Superior temporal gyrus (tissue), 1 donor: ENCODE results near the gene PACSIN2.
"Not testable (repeated sequence)": the region's sequence is repeated elsewhere in the genome, so short reads cannot be mapped to it uniquely, and the experiment has no call there.

Experiments used
- DNase-seq: peaks from one replicate; pipeline ENCODE4 v3.0.0-alpha.2; 2016; ENCODE audit errors: extremely low spot score

Gene PACSIN2

DNA sequence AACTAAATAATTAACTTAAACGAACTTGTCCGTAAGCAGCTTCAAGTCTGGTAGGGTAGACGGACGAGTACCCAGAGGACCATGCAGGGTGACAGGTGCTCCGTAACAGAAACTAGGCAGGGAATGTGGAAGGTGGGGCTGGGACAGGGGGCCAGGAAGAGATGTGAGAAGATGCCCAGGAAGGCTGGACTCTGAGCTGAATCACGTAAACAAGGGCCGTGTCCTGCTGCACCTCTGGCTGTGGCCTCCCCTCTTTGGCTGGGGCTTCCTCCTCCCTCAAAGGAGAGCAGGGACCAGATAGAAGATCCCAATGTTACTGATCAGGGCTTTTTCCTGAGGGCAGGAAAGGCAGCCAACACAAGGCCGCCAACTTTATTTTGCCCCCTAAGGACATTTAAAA, 47.9 kb downstream of the PACSIN2 start:
- no peak for DNase-seq

DNA sequence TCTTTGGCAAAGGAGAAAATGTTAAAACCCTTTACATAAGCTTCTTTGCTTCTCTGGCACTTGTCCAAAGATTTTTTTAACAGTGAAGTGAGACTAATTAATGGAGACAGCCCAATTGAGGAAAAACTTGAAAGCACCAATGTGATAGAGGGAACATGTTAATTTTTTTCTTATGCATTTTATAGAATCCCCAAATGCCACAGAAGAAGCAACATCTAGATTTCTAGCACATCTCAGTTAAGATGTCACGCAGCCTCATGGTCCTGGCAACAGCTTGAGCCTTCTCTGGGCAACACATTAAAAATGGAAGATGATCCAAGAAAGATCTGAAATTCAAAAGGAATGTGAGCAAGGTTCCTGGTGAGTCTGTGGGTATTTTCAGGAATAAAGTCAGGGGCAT, 48.5 kb downstream of the PACSIN2 start:
- peak; percentile 18 for DNase-seq

DNA sequence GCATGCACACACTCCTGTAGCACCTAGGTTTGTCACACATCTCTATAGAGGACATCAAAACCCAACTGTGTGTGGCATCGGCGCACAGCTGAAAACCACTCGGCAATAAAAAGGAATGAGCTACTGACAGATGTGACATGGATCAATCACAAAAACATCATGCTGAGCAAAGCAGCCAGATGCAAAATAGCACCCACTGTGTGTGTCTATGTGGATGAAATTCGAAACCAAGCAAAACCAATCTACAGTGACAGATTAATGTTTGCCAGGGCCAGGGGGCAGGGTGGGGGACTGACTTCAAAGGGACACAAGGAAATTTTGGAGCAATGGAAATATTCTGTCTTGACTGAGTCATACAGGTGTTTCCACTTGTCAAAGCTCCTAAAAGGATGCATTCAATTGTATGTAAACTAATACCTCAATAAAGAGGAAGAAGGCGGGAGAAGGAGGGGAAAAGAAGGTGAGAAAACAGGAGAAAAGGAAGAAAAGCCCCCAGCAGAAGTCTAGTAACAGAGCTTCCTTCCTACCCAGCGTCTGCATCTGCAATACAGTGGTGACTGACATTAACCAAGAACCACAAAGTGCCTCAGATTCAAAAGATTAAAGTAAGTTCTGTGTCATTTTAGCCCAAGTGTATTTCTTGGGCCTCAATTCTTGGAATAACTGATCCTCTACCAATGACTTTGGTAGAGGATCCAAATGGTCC, 49.8 kb downstream of the PACSIN2 start:
- no peak for DNase-seq

DNA sequence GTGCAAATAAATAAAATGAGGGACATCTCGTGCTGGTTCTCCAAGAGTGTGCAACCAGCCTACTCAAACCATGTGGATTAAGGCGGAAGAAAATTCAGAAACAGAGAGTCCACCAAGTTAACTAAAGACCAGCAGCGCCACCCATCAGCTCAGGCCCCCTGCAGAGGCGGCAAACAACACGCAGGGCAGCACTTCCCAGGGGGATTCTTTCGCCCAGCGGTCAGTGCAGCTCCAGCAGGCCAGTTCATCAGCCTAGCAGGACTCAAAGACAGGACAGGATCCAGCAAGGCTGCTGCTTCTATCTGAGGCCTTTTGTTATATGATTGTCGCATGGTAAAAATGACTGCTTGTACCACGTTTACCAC, 51.7 kb downstream of the PACSIN2 start:
- no peak for DNase-seq

DNA sequence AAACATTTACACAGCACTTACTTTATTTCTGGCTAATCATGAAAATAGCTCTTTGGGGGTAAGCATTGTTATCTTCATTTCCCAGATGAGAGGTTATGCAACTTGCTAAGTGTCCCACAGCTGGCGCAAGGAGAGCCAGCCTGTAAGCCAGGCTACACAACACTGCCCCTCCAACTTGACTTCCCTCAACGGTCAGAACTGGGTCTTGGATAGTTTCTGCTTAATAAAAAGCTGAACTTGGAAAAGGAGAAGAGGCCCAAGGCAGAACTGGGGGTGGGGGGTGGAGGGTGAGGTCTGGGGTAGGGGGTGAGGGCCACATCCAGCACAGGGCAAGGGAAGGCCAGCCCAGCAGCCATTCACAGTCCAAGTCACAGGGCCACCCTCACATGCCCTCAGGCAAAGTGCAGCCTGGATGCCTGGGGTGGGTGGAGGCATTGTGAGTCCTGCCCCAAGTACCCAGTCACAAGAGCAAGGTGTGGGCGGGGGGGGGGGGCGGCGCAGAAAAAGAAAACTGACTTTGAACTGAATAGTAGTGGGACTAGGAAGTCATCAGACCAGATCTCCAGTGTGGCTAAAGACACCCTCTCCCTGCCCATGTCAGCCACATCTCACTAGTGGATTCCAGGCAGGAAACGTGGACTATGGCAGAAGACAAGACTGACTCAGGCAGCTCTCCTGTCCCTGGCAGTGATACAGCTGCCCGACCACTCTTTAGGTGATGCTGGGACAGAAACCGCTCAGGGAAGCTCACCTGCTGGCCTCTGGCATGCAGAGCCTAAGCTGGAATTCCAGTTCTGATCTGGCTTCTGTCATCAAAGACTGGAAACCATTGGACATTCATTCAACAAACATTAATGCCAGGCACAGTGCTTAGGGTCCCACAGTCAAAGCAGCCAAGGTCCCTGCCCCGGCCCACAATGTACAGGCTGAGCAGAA, 52.4 kb downstream of the PACSIN2 start:
- no peak for DNase-seq

DNA sequence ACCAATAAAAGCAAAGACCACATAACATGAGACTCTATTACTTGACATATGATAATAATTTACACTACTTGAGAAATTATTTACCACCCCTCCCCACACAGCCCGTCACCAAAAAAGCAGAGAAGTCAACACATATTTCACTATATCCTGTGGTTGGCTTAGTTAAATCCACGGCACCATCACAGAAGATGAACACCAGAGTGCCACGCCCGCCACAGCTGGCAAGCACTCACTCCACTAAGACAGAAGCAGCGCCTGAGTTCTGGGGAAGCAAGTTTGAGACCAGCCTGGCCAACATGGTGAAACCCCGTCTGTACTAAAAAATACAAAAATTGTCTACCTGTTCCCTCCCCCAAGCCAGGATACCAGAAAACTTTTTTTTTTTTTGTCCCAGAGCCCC, 53.1 kb downstream of the PACSIN2 start:
- no peak for DNase-seq

DNA sequence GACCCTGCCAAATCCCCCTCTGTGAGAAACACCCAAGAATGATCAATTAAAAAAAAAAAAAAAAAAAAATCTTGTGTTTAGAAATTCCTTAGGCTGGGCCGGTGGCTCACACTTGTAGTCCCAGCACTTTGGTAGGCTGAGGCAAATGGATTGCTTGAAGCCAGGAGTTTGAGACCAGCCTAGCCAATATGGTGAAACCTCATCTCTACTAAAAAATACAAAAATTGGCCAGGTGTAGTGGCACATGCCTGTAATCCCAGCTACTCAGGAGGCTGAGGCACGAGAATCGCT, 53.6 kb downstream of the PACSIN2 start:
- DNase-seq: not testable (repeated sequence)

DNA sequence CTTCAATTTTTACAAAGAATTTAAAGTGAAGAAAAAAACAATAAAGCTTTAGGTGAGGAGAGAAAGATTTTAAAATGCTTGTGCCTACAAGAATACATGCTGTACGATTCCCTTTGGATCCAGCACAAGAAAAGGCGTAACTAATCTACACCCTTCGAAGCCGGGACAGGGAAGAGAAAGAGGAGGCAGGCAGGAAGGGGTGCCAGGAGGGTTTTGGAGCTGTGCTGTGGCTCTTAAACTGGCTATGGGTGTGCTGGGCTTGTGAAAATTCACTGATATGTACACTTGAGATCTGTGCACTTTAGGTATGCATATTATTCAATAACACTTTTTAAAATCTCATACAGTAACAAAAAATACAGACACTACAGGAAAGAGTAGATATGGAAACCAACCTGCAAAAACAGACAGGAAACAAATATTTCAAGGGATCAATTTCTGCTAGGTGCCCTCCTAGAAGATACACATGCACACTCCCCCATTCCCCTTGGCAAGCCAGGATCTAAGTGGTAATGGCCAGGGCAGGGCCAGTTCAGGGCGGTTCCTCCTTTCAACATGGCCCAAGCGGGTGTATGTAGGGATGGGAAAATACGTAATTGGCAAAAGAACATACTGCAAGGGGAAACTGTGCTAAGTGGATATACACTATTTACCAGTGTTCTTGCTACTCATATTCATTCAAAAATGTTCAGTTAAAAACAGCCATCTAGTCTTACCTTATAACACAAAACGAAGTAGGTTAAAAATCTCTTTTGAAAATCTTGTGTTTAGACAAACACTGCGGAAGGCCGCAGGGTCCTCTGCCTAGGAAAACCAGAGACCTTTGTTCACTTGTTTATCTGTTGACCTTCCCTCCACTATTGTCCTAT, 54.2 kb downstream of the PACSIN2 start:
- no peak for DNase-seq

DNA sequence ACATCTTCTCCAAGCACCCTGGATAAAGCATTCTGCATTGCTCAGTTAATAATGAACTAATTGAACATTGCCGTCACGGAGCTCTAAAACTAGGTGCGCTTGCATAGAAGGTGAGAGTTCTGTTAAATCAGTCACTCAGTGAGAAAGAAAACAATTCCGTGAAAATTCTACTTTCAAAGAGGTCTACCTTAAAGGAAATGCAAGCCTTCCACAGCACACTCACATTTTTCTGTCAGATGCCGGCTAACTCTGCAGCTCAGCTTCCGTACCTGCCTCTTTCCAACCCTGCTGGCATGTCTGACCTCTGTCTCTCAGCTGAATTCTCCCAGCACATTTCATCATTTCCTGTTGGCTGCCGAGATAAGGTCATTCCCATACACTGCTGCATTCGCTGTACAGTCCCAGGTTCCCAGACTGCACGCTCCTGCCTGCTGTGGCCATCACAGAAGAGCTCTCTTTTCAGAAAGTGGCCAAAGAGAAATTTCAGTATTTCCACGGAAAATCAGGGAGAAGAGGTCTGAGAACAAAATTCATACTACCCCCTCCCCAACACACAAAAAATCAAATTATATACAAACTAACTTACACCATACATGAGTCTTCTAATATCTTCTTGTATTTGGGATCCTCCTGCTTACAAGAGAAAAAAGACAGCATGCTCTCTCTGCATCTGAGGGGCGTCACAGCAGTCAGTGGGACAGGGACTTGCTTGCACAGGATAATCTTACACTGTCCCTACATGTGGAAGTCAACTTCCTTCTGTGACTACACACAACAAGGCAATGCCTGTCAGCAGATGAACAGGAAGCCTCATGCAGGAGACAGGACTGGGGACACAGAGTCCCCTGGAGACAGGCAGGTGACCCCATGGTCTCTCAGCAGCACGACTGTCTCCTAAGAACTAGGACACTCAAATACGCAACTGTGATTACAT, 55.1 kb downstream of the PACSIN2 start:
- no peak for DNase-seq

DNA sequence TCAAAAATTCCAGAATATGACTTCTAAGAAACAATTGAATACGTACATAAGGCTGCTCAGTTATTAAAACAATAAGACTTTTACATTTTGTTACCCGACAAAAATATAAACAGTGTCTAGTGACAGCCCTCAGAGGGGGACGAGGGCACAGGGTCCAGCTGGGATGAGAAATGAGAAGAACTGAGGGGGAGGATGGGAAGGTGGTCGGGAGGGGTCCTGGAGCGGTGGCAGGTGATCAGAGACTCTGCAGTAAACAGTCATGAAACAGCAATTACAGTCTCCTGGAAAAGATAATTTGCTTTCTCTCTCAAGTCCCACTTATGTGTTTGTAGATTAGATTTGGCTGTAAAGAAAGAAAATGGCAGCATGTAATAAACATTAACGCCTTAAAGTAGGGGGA, 56.0 kb downstream of the PACSIN2 start:
- DNase-seq: no peak

DNA sequence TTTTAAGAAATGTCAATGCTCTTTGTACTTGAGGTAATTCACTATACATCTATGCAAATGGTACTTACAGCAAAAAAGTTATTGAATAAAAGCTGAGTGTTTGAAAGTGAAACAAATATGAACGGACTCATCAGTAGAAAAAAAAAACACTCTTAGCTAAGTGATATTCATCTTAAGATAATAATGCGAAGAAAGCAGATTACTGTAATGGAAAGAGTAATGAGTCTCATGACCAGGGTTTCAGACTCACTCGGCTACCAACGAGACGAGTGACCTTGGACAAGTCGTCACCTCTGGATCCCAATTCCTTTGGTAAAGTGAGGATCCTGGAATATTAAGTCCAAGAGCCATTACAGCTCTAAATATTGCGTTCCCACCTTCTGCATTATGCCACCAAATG, 57.0 kb downstream of the PACSIN2 start:
- DNase-seq: no peak

DNA sequence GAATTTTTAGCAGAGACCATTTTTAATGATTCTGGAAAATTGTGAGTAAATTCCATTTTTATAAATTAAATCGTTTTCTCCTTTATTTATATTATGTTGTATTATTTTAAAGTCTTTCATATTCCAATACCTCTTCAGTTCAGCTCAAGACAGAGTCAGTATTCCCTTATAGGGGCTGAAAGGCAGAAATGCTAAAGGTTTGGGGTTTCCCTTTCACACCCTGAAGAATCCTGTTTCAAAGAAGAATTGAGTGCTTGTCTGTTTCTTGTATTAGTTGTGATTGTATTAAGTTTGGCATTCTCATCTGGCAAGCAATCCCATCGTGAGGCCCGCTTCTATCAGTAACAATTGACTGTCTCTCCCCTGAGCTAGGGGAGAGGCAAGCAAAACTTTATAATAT, 57.4 kb downstream of the PACSIN2 start:
- DNase-seq: no peak

DNA sequence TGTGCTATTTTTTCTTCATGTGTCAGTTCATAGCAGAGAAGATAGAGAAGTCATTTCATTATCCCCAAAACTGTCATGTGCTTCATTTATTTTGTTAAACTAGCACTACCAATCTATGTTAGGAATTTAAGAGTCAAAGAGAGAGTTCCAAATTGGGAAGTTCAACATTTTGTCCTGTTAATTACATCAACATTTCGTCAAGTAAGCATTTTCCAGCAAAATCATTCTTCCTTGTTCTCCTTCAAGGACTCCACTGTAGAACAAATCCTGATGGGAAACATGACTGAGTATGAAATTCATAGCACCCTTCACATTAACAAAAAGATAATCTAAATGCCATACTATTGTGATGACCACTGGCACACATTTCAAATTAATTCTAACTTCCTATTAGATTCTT, 59.1 kb downstream of the PACSIN2 start:
- no peak for DNase-seq

DNA sequence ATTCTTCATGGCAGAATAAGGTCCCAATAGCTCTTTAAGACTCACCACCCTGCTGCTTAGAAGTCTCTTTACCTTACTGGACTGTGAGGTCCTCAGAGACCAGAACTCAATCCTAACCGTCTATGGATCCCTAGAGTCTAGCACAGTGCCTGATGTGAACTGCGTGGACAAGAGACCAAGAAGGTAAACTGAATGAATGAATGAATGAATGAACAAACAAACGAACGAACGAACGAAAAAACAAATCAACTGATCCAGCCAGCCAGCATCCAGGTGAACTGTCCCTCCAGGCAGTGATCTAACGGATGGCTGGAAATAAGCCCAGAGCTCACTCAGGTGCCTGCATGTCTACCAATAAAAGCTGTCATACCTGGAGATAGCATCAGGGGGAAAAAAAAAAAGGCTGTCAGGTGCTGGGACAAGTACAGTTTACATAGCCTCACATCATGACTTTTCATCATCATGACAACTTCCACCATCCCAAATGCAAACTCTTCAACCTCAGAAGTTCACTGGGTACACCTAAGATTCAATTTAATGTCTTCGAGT, 59.8 kb downstream of the PACSIN2 start:
- DNase-seq: no peak

DNA sequence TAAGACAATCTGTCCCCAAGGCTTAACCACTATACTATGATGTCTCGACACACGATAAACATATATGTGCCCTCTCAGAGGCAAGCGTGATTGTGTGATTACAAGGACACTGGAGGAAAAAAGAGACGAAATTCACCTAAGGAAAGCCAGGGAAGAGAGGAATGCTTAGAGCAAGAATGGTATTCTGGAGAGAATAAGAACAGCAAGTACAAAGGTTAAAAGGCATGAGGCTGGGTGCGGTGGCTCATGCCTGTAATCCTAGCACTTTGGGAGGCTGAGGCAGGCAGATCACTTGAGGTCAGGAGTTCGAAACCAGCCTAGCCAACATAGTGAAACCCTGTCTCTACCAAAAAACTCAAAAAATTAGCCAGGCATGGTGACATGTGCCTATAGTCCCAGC, 61.2 kb downstream of the PACSIN2 start:
- DNase-seq: not testable (repeated sequence)

DNA sequence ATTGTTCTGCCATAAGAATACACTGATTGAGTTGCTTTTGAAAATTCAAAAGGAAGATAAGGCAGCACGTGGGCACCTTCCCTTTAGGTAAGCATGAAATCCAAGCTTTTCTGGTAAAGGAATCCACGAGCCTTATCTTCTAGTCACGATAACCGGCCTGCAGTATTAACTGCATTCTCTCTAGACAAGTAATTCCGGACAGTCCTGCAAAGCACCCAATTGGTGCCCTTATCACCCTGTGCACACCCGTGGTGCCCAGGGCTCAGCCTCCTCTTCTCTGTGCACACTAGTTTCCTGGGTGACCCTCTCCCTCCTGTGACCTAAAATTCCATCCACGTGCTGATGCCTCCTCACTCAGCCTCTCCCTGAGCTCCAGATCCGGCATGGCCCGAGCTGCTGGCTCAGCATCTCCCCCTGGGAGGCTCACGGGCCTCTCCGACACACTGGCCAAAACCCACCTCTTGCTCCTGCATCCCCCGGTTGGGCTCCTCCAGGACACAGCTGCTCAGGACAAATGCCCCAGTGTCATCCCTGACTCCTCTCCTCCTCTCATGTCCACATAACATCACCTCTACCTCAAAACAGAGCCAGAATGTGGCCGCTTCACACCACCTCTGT, 63.7 kb downstream of the PACSIN2 start:
- DNase-seq: no peak

DNA sequence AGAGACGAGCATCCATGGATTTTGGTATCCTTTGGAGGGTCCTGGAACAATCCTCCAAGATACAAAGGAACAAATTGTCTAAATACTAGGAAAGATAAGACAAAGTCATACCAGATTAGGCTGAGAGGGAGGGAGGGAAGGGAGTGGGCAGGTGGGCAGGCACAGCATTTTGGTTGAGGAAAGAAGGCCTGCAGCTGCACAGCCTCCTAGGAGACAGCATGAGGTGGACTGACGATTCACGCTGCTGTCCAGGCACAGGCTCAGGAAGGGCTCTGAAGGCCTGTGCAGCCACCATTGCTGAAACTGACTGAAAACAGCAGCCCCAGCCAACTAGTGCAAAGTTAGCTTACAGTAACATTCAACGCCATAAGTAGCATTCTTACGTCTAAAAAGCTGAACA, 64.7 kb downstream of the PACSIN2 start:
- DNase-seq: no peak

DNA sequence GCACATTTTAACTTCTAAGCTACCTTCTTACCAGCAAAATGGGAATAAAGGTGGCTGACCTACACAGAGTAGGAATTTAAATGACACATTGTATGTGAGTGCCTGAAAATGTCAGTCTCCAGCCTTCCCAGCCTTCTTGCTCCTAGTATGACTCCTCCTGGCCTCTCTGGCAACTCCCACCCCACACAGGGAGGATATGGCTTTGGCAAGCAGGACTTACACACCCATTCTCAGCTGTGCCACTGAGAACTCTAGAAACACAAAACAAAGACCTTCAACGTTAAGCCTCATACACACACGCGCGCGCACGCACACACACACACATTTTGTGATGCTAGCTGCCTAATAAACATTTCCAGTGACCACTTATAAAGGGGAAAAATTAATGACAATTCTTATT, 65.8 kb downstream of the PACSIN2 start:
- no peak for DNase-seq

DNA sequence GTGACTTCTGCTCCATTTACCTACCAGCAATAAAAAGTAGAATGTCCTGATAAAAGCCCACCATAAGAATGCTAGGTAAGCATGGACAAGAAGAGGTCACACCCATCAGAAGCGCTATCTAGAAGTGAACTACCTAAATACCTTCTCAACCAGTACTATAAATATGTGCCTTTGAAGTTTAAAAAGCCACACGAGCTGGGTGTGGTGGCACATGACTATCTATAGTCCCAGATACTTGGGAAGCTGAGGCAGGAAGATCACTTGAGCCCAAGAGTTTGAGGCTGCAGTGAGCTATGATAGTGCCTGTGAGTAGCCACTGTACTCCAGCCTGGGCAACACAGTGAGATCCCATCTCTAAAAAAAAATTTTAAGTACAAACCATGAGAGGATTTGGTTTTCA, 66.7 kb downstream of the PACSIN2 start:
- DNase-seq: no peak

DNA sequence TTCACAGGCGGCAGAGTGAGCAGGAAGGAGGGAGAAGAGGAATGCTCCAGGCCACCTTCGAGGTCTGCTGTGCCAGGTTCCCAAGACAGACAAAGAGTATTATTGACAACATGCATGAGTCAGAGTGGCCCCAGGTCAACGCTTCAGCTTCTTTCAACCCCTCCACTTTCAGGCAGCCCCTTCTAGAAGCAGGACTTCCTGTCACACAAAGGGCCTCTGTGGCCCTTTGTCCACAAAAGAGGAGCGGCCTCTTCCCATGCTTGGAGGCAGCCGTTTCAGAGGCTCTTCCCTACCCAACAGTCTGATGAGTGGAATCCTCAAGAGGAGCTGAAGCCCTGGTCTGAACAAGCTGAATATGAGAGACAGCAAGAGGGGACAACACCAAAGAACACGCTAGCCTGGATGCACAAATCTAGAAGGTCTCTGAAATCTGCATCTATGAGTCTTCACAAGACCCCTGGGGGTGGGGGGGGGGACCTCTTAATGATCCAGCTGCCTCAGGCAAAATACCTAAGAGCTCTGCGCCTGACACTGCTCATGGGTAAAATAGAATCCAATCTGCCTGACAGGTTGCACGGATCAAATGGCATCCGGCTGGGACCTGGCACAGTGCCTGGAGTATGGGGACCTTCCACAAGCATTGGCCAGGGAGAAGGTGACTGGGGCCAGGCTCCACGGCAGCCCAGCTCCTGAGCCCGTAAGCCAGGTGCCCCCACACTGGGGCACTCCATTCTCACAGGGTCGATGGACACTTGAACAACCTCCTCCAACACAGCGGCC, 67.5 kb downstream of the PACSIN2 start:
- no peak for DNase-seq
